GM21381 (cell line): ENCODE measurements around the gene RNF8.
"Not testable (repeated sequence)": the region's sequence is repeated elsewhere in the genome, so short reads cannot be mapped to it uniquely, and the experiment has no call there.

Experiments
- ATAC-seq: cut with Tn5 transposase; IDR thresholded peaks from one replicate; pipeline ENCODE4 v1.9.1; 2021; ENCODE audit warnings: mild to moderate bottlenecking, moderate library complexity; ENCODE audit not compliant: unreplicated experiment

Gene RNF8

GRCh38 chr6:37442416-37443215 is 88.8 kb downstream of the RNF8 start:
- no peak for ATAC-seq

GRCh38 chr6:37443216-37443542 is 89.4 kb downstream of the RNF8 start:
- ATAC-seq = not testable (repeated sequence)
